Measurements from ENCODE around the gene VSTM1. TPM values are rescaled to one million over a fixed set of nuclear protein-coding genes. Genes with fewer than 3 reads are reported as not detected.

Gene VSTM1
- total RNA-seq, 2 experiments from 2014 or later: not detected

DNA sequence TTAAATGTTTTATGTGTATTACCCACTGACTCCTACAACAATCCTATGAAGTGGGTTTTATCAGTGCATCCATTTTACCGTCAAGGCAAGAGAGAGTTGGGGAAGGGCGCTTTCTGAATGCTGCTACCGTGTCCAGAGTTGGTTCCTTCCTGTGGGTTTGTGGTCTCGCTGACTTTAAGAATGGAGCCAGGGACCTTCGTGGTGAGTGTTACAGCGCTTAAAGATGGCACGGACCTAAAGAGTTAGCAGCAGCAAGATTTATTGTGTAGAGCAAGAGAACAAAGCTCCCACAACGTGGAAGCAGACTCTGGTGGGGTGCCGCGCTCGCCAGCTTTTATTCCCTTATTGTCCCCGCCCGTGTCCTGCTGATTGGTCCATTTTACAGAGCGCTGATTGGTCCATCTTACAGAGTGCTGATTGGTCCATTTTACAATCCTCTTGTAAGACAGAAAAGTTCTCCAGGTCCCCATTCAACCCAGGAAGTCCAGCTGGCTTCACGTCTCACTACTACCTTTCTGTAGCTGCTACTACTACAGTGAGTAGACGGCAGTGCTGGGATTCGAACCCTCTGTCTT, 30.8 kb upstream of the VSTM1 start:
- H4K20me1 ChIP-seq (ENCODE audit: insufficient read depth, low read length): no peaks in the 10 kb centered on the region
- H3K9me3 ChIP-seq (ENCODE audit: low read length): no peaks in the 10 kb centered on the region
- no peaks in the 10 kb centered on the region for H3K79me2 ChIP-seq (ENCODE audit: insufficient read depth, low read depth, low read length)
- peaks cover 20% of the 10 kb centered on the region for H3K4me1 ChIP-seq (ENCODE audit: insufficient read depth, low read length, poor library complexity, severe bottlenecking)
- intact Hi-C loops (cut with micrococcal nuclease; ENCODE audit: unreplicated experiment): no loop called here
- no peaks in the 10 kb centered on the region for H3K9me2 ChIP-seq (ENCODE audit: insufficient read depth, low read length)
- CTCF ChIA-PET (ENCODE audit: unreplicated experiment): no interaction called here
- POLR2A ChIA-PET: no interaction called here
- H3K4me2 ChIP-seq (ENCODE audit: low read length): no peak overlapping the region
- no peak for DNase-seq (ENCODE audit: low spot score)
- BruUV-seq (replicated peaks): no TSS peak
- no peaks in the 10 kb centered on the region for H3K36me3 ChIP-seq (ENCODE audit: insufficient read depth, low read length)
- H3K4me3 ChIP-seq (ENCODE audit: low read depth, low read length, poor library complexity, severe bottlenecking): no peak overlapping the region
- TF ChIP-seq EZH2phosphoT487 (IDR thresholded peaks at IDR 0.05; ENCODE audit: borderline replicate concordance, low read depth, low read length): no peak
- TF ChIP-seq CTCF (conservative IDR thresholded peaks at IDR 0.05; ENCODE audit: low read length): no peak
- H3K27ac ChIP-seq (ENCODE audit: low read depth, low read length, poor library complexity, severe bottlenecking): no peak overlapping the region
- no peak overlapping the region for H2AFZ ChIP-seq (ENCODE audit: low read length)

- Histone ChIP-seq H3K9me2 (ENCODE audit: insufficient read depth, low read length) (no peaks in the 10 kb centered on the region), H2AFZ (ENCODE audit: low read length) (no peak overlapping the region), H3K27ac (ENCODE audit: low read depth, low read length, poor library complexity, severe bottlenecking) (no peak overlapping the region), H3K9me3 (ENCODE audit: low read length) (no peaks in the 10 kb centered on the region), H3K79me2 (ENCODE audit: insufficient read depth, low read depth, low read length) (no peaks in the 10 kb centered on the region), H3K4me2 (ENCODE audit: low read length) (no peak overlapping the region), H3K4me1 (ENCODE audit: insufficient read depth, low read length, poor library complexity, severe bottlenecking) (no peaks in the 10 kb centered on the region), H3K4me3 (ENCODE audit: low read depth, low read length, poor library complexity, severe bottlenecking) (no peak overlapping the region), H4K20me1 (ENCODE audit: insufficient read depth, low read length) (no peaks in the 10 kb centered on the region), H3K36me3 (ENCODE audit: insufficient read depth, low read length) (no peaks in the 10 kb centered on the region)
- intact Hi-C loops (cut with micrococcal nuclease; ENCODE audit: unreplicated experiment): no loop called here
- ChIA-PET POLR2A (no interaction called here), CTCF (ENCODE audit: unreplicated experiment) (no interaction called here)
- BruUV-seq (replicated peaks): no TSS peak
- DNase-seq (ENCODE audit: low spot score): no peak
- no peak for TF ChIP-seq EZH2phosphoT487 (IDR thresholded peaks at IDR 0.05; ENCODE audit: borderline replicate concordance, low read depth, low read length)
- no peak for TF ChIP-seq CTCF (conservative IDR thresholded peaks at IDR 0.05; ENCODE audit: low read length)
Observed at GRCh38 chr19:54084410-54084809, 20.7 kb upstream of the VSTM1 start.

DNA sequence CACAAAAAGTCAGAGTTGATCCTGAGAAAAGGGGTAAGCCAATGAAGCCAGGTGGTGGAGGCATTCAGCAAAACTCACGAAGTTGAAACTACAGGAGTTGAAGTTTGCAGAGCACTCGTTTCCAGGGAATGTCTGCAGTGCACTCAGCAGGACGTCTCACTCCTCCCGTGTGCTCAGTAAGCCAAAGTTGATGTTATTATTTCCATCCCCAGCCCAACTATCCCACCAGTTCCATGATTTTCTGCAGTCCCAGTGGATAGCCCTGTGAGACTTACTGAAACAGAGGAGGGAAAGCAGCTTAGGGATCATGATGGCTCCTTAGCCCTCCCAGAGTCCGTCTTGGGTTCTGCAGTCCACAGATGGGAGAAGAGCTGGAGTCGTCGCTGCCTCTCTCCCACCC, 17.3 kb upstream of the VSTM1 start, which contains the start of gene TARM1:
Gene TARM1, minus strand, starts transcription at position 334 of the 400 bp plus-strand sequence. Its CDS starts 25 bp downstream, at position 309.
- H3K4me3 ChIP-seq (ENCODE audit: low read depth, low read length, poor library complexity, severe bottlenecking): no peak within 1 kb of the TSS
- no peak within 1 kb of the TSS for H2AFZ ChIP-seq (ENCODE audit: low read length)
- no peak for DNase-seq (ENCODE audit: low spot score)
- H3K27ac ChIP-seq (ENCODE audit: low read depth, low read length, poor library complexity, severe bottlenecking): no peak within 1 kb of the TSS
- ChIA-PET CTCF (ENCODE audit: unreplicated experiment) (no interaction called here), POLR2A (no interaction called here)
- H3K4me2 ChIP-seq (ENCODE audit: low read length): no peak within 1 kb of the TSS
- no peaks in the 10 kb centered on the region for H3K36me3 ChIP-seq (ENCODE audit: insufficient read depth, low read length)
- TF ChIP-seq CTCF (conservative IDR thresholded peaks at IDR 0.05; ENCODE audit: low read length): no peak
- no peak for TF ChIP-seq EZH2phosphoT487 (IDR thresholded peaks at IDR 0.05; ENCODE audit: borderline replicate concordance, low read depth, low read length)
- H3K9me2 ChIP-seq (ENCODE audit: insufficient read depth, low read length): no peaks in the 10 kb centered on the region
- no peaks in the 10 kb centered on the region for H3K9me3 ChIP-seq (ENCODE audit: low read length)
- BruUV-seq (replicated peaks): no TSS peak
- H3K4me1 ChIP-seq (ENCODE audit: insufficient read depth, low read length, poor library complexity, severe bottlenecking): no peaks in the 10 kb centered on the region
- intact Hi-C loops (cut with micrococcal nuclease; ENCODE audit: unreplicated experiment): no loop called here
- no peaks in the 10 kb centered on the region for H4K20me1 ChIP-seq (ENCODE audit: insufficient read depth, low read length)
- no peaks in the 10 kb centered on the region for H3K79me2 ChIP-seq (ENCODE audit: insufficient read depth, low read depth, low read length)
